Measurements from ENCODE around the gene LCN12.

DNA sequence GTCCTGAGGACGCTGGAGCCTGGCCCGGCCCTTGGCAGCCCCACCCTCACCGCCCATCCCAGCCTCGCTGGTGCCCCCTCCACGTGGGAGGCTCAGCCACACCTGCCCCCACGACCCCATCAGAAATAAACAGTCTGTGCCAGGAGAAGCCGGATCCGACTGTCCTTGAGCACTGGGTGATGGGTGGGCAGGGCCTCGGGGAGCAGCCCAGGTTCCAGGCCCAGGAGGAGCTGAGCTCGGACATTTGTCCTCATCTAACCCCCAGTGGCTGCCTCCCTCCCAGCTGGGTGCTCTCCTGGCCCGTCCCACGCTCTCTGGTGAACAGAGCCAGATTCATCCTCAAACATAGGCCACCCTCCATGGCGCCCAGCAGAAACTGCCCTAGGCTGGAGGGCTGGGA lies 20.7 kb downstream of the LCN12 start:
- no peak for TF ChIP-seq POLR2A (IDR thresholded peaks at IDR 0.05)
- TF ChIP-seq, protein P1, sequence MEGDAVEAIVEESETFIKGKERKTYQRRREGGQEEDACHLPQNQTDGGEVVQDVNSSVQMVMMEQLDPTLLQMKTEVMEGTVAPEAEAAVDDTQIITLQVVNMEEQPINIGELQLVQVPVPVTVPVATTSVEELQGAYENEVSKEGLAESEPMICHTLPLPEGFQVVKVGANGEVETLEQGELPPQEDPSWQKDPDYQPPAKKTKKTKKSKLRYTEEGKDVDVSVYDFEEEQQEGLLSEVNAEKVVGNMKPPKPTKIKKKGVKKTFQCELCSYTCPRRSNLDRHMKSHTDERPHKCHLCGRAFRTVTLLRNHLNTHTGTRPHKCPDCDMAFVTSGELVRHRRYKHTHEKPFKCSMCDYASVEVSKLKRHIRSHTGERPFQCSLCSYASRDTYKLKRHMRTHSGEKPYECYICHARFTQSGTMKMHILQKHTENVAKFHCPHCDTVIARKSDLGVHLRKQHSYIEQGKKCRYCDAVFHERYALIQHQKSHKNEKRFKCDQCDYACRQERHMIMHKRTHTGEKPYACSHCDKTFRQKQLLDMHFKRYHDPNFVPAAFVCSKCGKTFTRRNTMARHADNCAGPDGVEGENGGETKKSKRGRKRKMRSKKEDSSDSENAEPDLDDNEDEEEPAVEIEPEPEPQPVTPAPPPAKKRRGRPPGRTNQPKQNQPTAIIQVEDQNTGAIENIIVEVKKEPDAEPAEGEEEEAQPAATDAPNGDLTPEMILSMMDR (IDR thresholded peaks at IDR 0.05) = no peak

Data from Peyer's patch (tissue), 4 donors.